Forelimb muscle (tissue), 1 donor: ENCODE results near the gene CLIC5. TPM values are rescaled to one million over a fixed set of nuclear protein-coding genes. Genes with fewer than 3 reads are reported as not detected.

Experiments used
- DNase-seq: peaks from one replicate; pipeline ENCODE4 v3.0.0-alpha.2; 2013; ENCODE audit warnings: low read depth
- polyA plus RNA-seq: library from polyadenylated mRNA; unstranded; fragments of 120-200 nt; gene quantifications from one replicate; pipeline ENCODE4 v1.2.1, GENCODE V29; 2013; ENCODE audit not compliant: insufficient read length

CLIC5 gene
- polyA plus RNA-seq, 1 donor: 17.6 TPM

DNA sequence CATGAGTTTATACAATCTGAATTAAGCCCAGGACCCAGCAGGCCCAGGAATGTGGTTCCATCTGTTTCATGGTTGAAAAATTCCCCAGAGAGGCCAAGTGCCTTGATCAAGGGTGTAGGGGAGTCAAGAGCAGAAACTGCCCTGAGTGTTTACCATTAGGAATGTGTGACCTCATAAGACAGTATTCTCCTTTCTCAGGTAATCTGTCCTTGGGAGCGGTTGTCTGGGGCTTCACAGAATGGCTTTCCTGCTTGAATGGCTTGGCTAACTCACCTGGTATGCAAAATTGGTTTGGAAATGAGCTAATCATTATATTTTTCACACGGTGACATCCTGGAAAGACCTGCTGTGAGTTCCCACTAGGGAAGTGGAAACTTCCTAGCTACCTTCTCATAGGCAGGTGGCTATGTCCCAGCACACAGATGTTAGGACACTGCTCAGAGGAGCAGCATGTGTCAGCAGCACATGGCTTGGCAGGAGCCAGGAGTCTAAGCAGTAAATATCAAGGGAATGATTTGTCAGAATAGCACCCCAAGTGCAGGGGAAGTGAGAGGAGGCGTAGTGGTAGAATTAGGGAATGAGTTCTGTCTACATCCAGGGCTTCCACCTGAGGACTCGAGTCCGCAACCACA lies 17.7 kb downstream of the CLIC5 start:
- no peak for DNase-seq

DNA sequence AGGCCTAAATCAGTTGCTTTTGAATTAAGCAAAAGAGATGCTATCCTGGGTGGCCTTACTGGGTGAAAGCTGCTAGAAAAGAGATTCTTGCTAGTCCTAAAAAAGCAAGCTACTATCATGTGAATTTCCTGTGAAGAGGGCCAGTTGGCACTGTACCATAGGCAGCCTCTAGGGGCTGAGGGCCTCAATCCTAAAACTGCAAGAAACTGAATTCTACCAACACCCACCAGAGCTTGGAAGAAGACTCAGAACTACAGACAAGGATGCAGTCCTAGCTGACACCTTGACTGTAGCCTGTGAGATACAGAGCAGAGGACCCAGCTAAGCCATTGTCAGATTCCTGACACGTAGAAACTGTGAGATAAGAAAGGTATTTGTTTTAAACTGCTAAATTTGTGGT lies 24.5 kb downstream of the CLIC5 start:
- DNase-seq: no peak

DNA sequence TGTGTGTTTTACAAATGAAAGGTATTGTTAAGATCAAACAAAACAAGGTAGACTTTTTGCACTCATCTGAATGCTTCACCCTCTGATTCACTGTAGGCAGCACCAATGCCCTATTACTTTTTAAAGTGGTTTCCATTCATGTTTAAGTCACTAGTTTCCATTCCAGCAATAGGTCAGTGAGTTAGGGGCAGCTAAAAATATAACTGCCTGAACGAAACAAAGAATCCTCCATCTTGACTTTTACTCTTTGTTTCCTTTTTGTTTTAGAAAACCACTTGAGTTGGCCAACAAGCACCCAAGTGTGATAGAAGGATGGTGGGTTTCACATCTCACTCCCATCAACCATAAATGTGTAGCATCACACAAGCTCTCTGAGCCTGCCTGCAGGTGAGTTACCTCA lies 25.5 kb downstream of the CLIC5 start:
- no peak for DNase-seq

DNA sequence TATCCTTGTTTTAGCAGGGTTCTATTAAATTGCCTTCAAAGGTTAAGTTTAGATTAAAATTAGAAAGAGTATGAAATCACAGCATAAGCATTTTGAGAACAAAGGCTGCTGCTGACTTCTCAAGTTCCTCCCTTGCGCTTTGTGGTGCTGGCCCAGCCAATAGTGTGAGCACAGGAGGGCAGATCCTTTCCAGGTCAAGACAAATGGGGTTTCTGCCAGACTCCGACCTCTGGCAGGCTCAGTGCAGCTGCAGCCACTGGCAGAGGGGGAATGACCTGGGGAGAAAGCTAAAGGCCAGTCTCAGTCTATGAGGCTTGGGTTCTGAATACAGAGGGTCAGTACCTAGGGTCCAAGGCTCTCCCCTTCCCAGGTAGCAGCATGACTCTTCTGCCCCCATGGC lies 27.0 kb downstream of the CLIC5 start:
- no peak for DNase-seq

DNA sequence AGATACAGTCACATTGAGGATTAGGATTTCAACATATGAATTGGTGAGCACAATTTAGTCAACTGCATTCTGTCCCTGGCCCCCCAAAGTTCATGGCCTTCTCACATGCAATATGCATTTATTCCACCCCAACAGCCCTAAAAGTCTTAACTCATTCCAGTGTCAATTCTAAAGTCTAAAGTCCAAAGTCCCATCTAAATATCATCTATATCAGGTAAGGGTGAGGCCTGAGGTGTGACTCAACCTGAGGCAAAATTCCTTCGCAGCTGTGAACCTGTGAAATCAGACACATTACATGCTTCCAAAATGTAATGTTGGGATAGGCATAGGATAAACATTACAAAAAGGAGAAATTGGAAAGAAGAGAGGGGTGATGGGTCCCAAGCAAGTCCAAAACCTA lies 27.8 kb downstream of the CLIC5 start:
- no peak for DNase-seq

DNA sequence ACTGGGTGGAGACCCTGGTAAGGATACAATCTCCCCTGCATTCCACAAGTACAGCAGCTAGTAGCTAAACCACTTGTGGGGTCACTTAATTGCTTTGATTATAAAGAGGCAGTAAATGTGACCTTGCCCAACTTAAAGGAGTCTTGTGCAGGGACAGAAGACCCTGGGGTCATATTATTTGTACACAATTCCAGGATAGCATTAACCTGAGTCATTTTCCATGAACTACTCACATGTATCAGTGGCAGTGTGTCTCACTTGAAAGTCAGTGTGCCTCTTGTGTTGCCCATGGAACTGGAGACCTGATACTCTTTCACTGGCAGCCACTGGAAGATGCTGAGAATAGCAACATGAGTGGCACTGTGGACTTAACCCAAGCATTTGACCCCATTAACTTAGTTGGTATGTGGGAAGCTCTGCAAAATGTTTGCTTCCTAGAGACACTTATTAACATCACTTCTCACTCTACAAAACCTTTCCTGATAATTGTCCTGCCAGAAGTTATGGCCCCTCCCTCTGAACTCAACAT lies 28.9 kb downstream of the CLIC5 start:
- no peak for DNase-seq

DNA sequence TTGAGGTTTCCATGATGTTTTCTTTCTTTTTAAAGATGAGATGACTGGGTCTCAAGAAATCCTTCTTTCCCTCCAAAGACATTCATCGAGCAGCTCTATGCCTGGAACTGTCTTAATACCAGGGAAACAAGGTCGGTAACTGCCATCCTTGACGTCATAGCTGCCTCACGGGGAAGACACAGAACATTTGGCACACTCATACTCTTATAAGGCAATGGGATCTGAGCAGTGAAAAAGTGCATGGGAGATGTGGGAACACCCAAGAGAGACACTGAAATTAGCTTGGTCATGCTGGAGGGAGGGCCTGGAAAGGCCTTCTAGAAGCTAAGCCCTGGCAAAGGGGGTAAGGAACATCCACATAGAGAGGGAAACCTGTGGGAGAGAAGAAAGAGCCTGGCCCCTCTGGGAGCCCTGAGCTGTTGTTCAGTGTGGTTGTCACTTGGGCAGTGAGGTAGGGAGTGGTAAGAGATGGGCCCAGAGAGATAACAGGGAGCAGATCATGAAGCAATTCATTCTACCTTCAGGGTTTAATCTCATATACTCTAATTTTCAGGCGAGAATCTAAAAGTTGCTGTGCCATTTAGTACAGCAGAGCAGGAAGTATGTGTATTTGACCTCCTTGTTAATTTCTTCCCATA lies 30.8 kb downstream of the CLIC5 start:
- no peak for DNase-seq

DNA sequence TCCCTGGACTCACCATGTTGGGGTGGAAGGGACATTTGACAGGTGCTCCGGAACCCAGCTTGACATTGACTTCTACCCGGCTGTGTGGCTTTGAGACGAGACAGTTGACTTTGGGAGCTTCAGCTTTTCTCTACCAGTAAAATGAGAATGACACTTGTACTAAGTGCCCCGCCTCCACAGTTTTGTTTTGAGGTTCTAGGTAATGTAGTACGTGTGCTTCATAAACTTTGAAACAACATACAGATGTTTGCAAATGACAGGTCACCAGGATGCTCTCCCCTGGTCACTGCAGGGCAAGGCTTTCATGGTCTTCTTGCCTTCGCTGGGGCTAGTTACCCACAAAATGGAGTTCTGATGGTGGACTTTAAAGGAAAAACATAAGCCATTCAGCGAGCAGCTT lies 31.3 kb downstream of the CLIC5 start:
- no peak for DNase-seq

DNA sequence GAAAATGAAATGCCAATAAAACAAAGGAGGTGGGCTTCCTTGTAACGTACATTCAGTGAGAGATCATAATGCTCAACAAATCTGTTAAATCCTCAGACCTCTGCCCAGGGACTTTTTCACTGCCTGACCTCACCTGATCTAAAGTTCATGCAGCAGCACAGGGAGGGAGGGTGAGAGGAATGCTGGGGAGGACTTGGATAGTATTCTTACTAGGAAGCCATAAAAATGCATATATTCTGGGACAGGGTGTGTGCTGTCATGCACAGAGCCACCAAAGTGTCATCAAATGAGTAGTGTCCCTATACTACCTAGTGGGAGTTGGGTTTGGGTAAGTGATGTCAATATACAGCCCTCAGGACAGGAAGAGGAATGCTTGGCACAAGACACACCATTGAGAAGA lies 32.6 kb downstream of the CLIC5 start:
- no peak for DNase-seq

DNA sequence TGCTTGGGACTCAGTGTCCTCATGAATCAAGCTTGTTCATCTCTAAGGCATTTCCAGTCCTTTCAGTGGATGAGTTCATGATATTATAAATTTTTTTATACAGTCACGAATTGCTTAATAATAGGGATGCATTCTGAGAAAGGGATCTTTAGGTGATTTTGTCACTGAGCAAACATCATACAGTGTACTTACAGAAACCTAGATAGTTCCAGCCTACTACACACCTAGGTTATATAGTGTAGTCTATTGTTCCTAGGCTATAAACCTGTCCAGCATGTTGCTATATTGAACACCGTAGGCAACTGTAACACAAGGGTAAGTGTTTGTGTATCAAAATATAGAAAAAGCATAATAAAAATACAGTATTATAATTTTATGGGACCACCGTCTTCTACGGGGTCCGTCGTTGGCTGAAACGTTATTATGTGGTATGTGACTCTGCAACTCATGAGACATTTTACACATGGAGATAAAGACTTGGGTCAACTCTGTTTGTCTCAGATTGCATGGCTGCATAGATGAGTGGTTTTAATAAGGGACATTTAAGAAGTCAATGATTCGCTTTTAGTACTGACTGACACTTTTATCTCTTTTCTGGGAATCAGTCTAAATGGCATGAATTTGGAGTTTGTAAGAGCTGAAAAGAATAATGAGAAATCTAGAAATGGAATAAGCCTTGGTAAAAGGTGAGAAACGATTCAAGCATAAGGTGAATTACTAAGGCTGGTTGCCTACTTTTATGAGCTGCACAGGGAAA lies 33.2 kb downstream of the CLIC5 start:
- no peak for DNase-seq

DNA sequence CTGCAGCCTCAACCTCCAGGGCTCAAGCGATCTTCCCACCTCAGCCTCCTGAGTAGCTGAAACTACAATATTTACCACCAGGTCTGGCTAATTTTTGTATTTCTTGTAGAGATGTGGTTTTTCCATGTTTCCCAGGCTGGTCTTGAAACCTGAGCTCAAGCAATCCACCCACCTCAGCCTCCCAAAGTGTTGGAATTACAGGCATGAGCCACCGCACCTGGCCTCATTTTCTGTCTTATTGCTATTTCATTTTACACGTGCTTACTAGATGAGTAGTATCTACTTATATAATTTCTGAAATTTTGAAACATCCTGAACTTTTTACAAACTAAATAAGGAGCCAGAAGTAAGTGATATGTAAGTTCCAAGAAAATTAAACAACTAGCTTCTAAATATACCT lies 34.6 kb downstream of the CLIC5 start:
- DNase-seq: no peak

DNA sequence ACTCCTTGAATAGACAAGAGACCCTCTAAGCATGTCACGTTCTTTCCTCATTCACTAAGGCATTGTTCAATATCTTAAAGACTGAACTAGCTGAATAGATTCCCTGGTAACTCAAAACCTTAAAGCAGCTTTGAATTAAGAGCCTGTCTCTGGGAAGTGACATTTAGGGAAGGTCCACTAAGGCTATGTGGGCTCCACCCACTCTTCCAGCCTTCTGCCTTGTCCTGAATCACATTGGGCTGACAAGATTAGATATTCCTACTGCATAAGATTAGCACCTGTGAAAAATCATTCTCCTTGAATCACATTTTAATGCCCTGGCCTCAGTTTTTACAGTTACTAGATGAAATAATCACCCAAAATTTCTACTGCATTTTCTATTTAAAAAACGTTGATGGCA lies 36.3 kb downstream of the CLIC5 start:
- DNase-seq: no peak

DNA sequence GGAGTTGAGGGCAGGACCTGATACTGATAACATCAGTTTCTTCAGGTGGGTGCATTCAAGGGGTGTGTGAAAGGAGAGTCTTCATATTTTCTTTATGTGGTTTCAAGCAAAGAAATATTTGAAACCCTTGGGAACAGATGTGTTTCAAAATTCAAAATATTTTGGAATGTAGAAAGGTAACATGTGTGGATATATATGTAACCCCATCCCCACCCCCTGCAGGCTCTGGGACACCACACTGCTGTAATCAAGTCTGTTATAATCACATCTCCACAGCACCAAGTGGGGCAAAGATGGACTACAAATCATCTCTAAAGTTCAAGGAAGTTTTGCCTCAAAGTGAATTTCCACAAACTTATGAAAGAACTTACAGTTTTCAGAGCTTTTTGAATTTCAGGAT lies 41.1 kb downstream of the CLIC5 start:
- no peak for DNase-seq

DNA sequence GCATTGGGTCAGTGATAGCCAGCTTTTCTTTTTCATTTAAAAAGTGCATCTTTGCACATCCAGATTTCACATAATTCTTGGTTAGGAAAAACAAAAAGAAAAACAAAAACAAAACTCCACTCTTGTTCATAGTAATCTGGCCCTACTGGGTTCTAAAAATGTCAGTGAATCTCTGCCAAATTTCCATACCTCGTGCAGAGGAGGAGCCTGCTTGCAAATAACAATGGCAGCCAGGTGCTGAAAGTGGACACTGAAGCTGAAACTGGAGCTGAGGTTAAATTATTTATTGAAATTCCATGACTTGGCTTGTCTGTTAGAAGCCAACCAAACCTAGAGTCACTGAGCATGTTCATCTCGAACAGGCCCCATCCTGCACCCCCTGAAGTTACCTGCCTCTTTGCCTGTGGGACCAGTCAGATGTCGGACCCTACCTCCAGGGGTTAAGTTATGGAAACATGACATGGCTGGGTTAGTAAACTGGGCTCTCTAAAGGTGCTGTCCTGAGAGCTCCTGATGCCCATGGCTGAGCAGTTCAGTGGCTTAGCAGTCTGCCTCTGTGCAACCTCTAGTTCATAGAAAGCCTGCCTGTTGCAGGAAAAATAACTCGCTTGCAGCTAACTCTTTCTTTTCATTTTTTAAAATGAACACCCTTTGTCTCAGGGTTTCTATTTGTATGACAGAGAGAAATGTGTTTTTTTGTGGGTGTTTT lies 42.7 kb downstream of the CLIC5 start:
- DNase-seq: no peak

DNA sequence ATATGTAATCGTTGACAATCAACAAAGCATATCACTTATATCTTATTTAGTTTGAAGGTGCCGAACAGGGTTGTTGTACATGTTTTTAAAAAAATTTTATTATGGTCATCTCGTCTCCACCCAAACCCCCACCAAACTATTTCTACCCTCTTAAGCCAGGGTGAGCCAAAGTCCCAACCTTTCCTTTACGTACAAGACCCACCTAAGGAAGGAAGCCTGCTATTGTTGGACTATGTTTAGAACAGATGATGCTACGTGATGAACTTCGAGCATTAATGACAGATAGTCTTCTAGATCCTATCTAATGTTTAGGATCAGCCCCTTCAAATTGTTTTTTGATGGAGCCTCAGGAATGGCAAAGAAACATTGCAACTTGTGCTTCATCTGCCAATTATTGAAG lies 44.4 kb downstream of the CLIC5 start:
- no peak for DNase-seq

DNA sequence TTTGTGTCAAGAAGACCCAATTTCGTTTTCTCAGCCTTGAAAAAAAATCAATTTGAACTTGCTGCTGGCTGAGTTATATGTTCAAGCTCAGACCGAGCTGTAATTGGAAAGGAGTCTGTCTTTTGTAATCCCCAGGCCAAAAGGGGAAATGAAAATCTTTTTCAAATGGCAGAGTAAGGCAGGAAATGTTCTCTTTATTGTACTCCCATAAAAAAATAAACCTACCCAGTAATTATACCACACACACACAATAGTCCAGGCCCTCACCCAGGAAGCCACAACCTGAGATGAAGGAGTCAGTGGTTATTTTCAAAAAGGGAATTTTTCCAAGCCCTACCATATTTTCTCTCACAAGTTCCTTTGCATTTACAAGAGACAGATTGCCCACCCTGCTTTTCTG lies 45.3 kb downstream of the CLIC5 start:
- DNase-seq: no peak

DNA sequence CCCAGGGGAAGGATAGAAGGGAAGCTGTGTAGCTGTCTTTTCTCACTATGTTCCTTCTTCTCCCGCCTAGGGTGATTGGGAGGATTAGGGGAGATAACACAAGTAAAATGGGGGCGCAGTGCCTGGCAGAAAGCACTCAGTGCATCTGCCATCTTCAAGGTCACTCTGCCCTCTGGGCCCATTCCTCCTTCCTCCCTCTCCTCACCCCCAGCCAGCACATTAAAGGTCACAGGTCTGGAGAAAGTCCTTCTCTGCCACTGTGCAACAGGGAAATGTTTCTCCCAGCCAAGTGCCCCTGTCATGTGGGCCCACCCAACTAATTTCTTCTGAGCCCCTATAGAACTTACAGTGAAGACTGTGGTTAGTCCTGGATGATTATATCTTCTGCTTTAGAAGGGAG lies 45.8 kb downstream of the CLIC5 start:
- DNase-seq: no peak

DNA sequence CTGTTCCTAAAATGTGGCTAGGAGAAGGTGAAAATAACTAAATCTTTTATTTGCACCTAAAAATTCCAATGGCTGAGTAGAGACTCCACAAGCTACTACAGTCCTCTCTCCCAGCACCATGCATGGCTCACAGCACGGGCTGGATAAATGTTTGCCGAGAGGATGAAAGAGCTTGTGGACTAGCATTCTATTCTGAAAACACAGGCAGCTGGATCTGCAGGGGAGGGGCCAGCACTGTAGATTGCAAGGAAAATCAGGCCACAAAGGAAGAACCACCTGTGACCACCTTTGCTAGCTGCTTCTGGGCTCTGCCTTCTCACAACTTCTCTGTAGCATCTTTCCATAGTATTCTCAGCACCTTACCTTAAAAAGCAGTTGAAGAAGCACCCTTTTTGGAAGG lies 46.6 kb downstream of the CLIC5 start:
- DNase-seq: no peak

DNA sequence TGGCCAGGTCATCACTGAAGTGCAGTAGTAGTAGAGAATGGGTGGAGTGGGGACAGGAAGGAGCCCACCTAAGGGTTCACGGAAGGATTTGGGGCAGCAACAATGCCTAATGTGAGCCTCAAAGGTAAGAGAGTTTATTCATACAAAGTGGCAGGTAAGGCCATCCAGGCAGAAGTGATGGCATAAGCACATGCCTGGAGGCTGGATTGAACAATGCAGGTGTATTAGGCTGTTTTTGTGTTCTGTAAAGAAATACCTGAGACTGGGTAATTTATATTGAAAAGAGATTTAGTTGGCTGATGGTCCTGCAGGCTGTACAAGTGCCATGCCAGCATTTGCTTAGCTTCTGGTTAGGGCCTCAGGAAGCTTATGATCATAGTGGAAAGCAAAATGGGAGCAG lies 48.3 kb downstream of the CLIC5 start:
- no peak for DNase-seq

DNA sequence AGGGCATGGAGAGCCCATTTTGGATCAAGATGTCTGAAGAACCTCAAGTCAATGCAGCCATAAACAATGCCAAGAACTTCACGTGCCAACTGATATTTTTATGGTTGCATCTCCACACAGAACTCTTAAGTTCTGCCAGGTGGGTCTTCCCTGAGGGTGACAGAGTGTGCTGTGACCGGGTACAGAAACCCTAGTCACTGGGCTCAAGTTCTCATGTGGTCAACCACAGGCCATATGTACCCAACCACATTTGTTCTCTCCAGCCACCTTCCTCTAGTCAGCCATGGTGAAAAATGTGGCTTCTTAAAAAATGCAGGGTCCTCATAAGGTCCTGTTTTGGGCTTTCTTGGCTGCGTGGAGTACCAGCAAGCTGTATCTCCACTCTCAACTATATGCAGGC lies 48.9 kb downstream of the CLIC5 start:
- no peak for DNase-seq

DNA sequence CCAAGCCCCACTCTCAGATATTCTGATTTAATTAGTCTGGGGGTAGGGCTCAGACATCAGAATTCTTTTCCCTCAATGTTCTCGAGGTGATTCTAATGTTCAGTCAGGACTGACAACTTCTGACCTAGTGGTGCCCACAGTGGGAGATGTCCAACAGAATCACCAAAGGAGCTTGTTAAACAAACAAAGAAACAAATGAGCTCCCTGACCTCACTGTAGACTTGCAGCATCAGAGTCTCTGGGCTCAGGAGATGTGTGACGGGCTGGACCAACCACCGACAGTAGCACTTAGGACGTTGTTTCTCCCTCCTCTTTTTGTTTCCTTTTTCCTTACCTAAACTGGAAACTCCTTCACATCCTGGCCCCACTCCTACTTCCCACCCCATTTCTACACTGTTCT lies 49.3 kb downstream of the CLIC5 start:
- no peak for DNase-seq

DNA sequence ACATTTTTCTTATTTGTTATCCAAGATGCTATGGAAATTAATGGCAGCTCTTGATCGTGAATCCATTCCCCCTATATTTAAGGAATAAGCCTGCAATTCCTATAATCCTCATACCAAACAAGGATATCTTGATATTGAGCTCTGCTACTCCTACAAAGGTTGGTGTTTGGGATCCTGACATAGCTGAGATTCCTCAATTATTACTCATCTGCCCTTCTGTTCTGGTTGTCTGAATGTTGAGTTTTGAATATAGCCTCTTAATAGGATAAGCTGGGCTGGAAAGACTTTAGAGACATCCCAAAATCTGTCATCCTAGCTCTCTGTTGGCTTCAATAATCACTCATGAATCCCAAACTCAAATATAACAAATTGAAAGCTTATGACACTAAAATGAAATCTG lies 49.9 kb downstream of the CLIC5 start:
- DNase-seq: no peak
